HG02798 (cell line): ENCODE results near the gene LZTS3.
"Not testable (repeated sequence)": the region's sequence is repeated elsewhere in the genome, so short reads cannot be mapped to it uniquely, and the experiment has no call there.

Experiments used
- ATAC-seq: cut with Tn5 transposase; IDR thresholded peaks from one replicate; pipeline ENCODE4 v1.9.1; 2021; ENCODE audit warnings: mild to moderate bottlenecking; ENCODE audit not compliant: unreplicated experiment, poor library complexity

The LZTS3 gene

DNA sequence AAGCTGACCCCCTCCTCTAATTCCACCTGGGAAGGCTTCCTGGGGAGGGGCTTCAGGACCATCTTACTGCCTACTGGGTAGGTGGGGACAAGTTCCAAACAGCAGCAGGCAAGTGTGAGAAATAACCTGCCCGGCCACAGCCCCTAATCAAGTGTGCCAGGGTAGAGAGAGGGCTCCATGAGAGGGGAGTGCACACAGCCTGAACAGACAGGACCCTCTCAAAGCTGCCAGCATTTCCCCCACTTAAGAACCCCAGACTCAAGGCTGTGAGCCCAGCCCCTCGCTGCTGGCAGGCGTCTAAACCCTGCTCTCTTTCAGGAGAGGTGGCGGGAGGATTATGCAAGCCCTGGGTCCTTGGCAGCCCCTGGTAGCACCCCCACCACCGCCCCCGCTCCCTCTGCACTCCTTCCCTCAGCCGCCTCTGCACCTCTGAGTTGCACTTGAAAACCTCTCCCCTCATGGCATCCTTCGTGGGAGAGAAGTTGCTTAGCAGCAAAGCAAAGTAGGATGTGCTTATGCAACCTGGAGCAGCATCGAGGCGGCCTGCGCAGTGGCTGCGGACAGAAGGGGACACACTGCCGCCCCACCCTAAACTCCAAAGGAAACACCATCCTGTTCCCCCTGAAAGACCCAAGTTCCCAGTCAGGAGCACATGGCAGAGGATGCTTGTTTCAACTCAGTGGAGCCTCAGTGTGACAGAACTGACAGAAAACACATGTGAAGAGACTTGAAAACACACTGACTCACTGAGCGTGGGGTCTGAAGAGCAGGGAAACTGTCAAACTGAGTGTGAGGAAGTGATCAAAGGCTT is 20.7 kb upstream of the LZTS3 start:
- ATAC-seq = no peak

DNA sequence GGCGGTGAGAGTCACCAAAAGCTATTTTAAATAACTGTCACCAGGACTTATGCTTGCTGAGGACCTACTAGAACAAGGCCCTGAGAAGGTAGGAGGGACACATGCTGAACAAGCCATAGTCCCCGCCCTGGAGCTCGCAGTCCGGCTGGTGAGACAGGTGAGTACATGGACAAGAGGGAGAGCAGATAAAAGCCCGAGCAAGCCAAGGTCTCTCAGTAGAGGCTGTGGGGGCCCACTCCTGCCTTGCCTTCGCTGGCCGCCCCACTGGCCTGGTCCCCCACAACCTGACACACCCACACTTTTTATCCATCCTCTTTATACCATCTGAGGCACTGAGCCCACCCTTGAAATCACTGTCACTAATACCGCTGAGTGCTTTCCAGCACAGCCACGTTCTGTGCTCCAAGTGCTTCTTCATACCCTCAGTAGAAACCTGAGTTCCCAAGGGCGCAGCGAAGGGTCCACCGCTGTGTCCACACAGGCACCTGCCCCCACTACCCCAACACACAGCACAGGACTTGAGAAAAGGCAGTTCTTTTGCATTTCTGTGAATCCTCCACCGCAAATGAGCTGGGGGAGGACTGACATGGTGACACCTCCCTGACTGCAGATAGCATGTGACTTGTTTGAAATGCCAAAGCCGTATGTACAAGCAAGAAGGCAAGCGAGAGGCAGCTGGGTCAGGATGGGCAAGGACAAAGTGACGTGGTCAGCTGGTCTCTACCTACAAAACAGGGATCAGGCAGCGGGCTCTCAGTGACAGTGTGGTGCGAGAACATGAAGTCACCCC is 19.1 kb upstream of the LZTS3 start:
- ATAC-seq = no peak

DNA sequence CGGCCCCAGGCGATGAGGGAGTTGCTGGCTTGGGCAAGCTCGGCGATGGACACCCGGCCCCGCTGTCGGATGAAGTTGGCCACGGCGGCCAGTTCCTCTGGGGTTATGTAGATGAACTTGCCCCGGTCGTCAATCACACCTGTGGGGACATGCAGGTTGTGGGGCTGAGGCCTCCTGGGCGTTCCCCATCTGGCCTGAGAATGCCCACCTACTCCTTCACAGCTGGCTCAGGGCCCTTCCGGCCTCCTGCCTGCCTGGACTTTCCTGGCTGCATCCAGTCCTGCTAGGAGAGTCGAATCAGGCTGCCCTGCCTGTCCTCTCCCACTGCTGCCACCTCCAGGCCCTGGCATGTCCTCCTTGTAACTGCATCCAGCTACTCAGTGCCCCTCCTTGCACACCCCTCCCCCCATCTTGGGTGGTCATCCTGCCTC is 17.3 kb upstream of the LZTS3 start:
- no peak for ATAC-seq

DNA sequence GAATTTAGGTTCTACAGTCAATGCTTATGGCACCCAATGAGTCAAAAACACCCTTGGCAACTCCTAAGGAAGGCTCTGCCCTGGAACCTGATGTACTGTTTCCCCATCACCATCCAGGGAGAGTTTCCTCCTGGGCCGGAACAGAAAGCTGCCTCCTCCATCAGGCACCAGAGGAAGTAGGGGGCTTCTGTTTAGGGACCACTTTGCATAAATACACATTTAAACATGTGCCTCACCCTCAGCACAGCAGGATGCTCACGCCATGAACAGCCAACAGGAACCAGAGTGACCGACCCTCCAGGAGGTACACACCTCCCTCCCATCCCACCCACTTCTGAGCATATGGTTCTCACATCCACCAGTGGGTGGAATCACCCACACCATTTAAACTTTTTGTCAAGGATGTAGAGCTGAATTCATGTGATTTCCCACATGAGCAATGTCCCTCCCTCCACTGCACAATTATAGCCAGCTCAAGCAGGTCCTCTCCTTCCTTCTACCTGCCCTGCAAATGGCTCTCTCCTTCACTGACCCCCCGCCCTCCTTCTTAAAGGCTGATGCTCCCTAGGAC is 16.3 kb upstream of the LZTS3 start:
- no peak for ATAC-seq

DNA sequence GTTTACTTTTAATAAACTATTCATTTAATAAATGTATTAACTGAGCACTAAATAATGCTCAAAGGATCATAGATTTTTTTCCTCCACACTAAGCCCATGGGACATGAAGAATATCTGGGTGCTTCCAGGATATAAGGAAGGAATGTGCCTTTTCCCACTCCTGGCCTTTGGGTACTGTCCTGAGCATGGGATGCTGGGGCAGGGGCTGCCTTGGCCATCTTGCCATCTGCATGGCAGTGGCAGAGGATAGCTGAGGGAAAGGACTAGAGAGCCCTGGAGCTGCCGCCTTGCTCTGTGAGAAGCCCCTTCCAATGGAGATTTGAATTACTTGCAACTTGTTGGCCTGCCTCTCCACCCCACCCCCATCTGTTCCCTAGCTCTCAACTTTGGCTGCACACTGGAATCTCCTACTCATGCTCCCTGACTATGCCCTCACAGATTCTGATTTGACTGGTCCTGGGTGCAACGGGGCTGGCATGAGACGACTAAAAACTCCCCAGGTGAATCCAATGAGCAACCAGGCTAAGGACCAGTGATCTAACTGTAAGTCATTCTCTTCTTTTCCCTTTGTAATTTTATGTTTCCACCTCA is 15.6 kb upstream of the LZTS3 start:
- no peak for ATAC-seq

DNA sequence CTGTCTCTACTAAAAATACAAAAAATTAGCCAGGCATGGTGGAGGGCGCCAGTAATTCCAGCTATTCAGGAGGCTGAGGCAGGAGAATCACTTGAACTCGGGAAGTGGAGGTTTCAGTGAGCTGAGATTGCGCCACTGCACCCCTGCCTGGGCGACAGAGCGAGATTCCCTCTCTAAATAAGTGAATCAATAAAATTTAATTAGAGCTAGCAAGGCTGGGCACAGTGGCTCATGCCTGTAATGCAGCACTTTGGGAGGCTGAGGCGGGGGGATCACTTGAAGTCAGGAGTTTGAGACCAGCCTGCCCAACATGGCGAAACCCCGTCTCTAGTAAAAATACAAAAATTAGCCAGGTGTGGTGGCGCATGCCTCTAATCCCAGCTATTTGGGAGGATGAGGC is 14.5 kb upstream of the LZTS3 start:
- ATAC-seq = not testable (repeated sequence)

DNA sequence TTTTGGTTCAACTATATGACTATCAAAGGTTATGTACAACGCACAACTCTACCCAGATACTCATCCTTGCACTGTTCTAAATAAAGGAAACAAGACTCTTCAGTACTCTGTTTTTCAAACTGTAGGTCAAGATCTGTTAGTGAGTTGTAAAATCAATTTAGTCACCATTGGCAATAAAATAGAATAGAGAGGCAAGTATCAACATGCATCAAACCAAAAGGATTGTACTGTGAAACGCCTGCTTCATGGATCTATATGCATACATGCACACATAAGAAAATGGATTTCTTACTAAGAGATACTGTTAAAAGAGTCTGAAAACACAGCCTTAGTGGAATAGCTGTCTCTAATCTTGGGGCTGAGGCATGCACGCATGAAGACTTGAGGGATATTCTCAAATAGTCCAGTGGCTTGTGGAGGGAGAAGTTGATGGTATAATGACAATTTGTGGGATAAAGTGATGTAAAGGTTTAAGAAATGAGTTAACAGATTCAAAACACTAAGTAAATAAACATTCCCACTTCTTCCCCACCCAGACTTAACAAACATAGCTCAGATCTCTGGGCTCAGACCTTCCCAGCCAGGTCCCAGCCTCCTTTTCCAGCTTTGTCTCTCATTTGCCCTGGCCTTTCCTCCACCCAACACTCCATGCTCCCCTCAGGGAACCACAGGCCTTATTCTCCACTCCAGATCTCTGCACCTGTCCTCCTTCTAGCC is 10.7 kb upstream of the LZTS3 start:
- ATAC-seq = no peak

DNA sequence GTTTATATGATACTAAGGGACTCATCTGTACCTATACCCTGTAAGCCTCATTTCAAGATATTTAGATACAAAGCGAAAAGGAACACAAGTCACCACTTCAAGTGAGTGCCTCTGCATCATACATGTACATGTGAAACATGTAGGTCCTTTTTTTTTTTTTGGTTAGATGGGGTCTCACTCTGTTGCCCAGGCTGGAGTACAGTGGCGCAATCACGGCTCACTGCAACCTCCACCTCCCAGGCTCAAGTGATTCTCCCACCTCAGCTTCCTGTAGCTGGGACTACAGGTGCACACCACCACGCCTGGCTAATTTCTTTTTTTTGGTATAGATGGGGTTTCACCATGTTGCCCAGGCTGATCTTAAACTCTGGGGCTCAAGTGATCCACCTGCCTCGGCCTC is 9.1 kb upstream of the LZTS3 start:
- ATAC-seq = not testable (repeated sequence)

DNA sequence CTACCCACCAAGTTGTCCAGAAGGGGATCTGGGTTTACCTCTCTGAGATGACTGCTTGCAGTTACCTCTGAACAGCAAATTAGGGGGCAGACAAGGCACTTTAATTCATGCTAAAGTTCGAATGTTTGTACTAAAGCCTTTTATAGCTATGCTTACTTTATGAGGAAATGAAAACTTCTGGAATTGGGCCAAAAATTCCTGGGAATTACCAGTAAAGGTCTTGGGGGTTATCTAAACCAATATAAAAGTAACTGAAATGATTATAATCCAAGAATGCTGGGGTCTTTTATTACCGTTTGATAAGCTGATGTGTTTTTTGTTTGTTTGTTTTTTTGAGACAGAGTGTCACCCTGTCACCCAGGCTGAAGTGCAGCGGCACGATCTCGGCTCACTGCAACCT is 7.9 kb upstream of the LZTS3 start:
- no peak for ATAC-seq

DNA sequence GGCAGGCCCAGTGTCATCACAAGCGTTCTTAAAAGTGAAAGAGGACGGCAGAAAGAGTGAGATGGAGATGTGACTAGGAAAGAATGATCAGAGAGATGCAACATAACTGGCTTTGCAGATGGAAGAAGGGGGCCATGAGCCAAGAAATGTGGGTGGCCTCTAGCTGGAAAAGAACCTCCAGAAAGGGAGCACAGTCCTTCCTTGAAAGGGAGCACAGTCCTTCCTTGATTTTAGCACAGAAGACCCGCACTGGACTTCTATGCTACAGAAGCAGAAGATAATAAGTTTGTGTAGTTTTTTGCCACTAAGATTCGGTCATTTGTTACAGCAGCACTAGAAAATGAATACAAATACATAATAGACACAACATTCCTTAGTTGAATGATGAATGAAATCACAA is 7.0 kb upstream of the LZTS3 start:
- no peak for ATAC-seq

DNA sequence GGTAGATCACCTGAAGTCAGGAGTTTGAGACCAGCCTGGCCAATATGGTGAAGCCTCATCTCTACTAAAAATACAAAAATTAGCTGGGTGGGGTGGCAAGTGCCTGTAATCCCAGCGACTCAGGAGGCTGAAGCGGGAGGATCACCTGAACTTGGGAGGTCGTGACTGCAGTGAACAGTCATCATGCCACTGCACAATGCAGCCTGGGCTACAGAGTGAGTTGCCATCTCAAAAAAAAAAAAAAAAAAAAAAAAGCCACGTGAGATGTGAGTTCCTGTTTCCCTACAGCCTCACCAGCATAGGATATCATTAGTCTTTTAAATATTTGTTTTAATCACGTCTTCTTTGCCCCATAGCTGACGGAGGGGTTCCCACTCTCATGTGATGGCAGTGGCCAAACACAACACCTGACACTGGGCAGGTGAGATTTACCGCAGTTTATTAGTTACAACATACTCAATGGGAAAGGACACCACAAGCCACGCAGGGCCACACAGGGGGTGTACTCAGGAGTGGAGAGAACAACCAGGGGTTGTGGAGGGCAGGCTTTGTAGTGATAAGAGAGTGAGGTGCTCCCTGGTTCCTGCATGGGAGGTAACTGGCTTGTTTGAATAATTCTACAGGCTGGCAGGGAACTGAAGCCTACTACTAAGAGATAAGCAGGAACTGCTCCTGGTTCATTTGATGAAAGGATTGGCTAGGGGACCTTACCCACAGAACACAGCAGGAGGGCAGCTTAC is 4.6 kb upstream of the LZTS3 start:
- ATAC-seq = no peak

DNA sequence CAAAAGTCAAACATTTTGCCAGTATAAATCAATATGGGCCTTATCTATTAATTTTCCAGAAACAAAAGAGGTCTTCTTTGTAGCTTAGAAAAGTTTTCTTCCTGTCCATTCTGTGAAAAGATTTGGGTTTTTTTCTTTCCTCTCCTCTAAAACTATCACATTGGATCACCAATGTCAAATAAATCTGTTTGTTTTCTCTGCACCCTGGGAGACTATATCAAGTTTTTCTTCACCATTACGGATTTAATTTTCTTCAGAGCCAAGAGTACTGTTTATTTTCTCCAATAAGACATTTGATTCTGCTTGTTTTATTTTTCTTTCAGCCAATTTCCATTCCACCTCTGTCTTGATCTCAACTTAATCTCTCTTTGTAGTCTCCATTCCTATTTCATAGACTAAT is 1.9 kb upstream of the LZTS3 start:
- ATAC-seq = no peak

DNA sequence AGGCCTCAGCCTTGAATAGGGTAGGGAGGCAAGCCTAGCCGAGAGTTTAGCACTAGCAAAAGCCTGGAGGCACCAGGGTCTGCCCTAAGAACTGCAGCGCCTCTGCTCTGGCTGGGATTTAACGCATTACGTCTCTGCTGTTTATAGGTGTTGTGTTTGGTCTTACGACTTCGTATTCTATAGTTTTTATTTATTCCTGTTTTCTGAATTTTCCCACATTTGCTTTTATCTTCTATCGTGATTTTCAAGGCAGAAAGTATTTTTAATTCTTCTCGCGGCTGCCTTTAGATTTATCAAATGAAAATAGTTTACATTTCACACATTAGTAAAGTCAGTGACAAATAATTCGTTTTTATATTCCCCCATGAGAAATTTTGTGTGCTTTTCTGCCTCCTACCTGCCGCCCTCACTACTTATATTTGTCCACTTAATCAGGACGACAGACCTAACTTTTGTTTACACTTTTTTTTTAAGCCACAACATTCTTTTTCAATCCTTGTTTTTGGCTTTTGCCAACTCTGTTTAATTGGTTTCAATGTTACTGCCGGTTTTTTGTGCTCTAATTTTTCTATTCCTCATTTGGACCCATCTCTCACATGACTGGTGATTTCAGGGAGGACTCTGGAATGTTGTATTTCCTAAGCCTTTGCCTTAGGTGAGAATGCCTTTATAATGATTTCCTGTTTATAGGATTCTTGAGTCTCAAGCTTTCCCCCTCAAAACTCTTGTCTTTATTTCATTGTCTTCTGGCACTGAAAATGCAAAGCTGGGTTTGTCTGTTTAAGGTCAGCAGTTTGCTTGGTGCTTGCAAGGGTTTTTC is 1.3 kb upstream of the LZTS3 start:
- ATAC-seq = no peak

DNA sequence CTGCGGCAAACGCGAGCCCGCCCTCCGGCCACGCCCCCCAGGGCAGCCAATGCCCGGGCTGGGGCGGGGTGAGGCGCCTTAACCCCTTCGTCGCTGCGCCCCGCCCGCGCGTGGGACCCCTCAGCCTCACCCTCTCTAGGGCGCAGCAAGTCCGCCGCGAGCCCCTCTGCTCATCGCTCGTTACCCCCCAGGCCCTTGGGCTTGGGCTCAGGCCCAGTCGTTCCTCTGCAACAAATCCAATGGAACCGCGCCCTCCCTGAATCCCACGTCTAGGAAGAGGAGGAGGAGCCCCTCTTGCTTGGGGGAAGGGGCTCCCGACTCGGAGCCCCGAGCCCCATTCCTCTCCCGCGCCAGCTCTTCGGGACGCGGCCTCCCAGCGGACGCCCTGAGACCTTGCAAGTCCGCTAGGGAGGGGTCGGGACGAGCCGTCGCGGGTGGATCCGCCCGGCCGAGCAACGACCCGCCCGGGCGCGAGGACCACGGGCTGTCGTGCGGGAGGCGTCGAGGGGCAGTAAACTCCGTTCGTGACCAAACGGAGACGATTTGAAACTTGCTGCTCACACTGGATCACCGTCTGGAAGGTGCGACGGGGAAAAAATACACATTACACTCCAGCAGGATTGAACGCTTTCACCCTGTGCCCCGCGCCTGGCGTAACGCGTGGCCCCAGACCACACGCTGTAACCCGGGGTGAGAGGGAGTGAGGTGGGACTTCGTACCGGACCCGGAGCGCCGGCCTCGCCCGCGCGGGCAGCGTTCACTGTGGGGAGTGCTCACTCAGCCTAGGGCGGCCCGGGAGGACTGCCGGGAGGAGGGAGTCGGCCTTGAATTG is 477 bp upstream of the LZTS3 start:
- peak; percentile 92 for ATAC-seq

DNA sequence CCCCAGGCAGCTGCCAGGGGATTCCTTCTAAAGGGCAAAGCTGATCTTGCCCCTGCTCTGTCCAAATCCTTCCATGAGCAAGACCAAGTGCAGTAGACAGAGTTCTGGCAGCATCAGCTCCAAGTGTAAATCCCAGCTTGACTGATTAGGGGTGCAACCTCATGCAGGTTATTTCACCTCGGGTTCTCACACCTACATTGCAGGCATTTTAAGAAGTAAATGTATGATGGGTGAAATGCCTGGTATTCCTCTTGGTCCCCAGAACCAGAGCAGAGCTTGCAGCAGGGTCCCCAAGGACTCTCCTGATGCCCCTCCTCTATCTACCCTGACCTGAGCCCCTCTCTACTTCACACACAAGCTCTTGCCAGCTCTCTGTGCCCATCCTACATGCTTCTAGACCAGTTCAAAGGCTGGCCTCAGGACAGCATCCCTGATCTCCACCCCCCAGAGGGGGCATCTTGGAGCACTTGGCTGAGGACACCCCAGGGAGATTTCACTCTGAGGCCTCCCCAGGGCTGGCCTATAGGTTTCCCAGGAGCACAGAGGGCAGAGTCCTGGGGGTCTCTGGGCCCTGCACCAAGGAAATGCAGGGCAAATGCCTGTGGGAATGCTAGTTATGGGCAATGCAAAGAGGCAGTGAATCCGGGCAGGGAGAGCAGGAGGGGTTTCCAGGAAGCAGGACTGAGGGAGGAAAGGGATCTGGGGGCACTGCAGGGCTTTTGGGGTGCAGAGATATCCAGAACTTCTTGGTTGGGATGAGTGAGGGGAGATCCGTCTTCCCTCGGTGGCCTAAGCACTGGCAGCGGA is 1.0 kb downstream of the LZTS3 start:
- no peak for ATAC-seq

DNA sequence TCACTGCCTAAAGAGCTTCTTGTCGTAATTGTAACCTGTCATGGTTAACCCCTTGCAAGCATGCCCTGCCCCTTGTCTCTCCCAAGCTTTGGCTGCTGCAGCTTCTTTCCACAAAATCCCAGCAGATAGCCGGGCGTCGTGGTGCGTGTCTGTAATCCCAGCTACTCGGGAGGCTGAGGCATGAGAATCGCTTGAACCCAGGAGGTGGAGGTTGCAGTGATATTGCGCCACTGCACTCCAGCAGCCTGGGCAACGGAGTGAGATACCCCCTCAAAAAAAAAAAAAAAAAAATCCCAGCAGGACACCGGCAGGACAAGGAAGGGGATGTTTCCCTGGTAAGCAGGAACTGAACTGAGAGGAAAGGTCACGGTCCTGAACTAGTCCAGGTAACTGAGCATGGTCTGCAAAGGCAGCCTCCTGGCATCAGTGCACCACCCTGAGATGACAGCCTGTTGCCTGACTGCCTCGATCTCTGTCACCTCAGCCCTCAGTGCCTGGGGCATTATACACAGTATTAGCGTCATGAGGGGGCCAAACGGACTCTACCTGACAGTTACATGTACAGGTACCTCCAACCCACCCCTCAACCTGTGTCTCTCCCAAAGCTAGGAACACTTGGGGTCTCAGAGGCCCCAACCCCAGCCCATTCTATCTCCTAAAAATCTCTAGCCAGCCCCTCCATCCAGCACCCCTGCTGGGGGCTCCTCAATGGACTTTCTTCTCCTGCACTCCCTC is 1.8 kb downstream of the LZTS3 start:
- ATAC-seq = no peak
